H9 (cell line): ENCODE results near the gene ITGAX. TPM values are rescaled to one million over a fixed set of nuclear protein-coding genes. Genes with fewer than 3 reads are reported as not detected.

ENCODE experiments used
- DNase-seq: peaks from one replicate; pipeline ENCODE4 v3.0.0-alpha.2; 2017
- H2AFZ ChIP-seq: one replicate; pipeline ENCODE4 v1.6.1; 2013; ENCODE audit warnings: mild to moderate bottlenecking, low read length, control low read depth, moderate library complexity
- H2AK5ac ChIP-seq: 2 replicates; pipeline ENCODE4 v1.6.1; 2013; ENCODE audit warnings: low read length, control low read depth, mixed read lengths; ENCODE audit not compliant: insufficient read length
- H2BK120ac ChIP-seq: one replicate; pipeline ENCODE4 v1.6.1; 2013; ENCODE audit warnings: low read depth, mild to moderate bottlenecking, low read length, control low read depth, inconsistent platforms; ENCODE audit not compliant: poor library complexity, severe bottlenecking
- H2BK12ac ChIP-seq: 2 replicates; pipeline ENCODE4 v1.6.1; 2013; ENCODE audit warnings: low read length, control low read depth, mixed read lengths, low read depth; ENCODE audit not compliant: insufficient read length
- H2BK15ac ChIP-seq: 2 replicates; pipeline ENCODE4 v1.6.1; 2013; ENCODE audit warnings: low read depth, low read length, control low read depth
- H2BK20ac ChIP-seq: one replicate; pipeline ENCODE4 v1.6.1; 2013; ENCODE audit warnings: low read depth, mild to moderate bottlenecking, low read length, control low read depth, inconsistent platforms; ENCODE audit not compliant: poor library complexity, severe bottlenecking
- H2BK5ac ChIP-seq: 2 replicates; pipeline ENCODE4 v1.6.1; 2013; ENCODE audit warnings: low read length, control low read depth, mixed read lengths; ENCODE audit not compliant: insufficient read length
- H3K14ac ChIP-seq: 2 replicates; pipeline ENCODE4 v1.6.1; 2013; ENCODE audit warnings: low read length, control low read depth; ENCODE audit not compliant: insufficient read depth
- H3K18ac ChIP-seq: 2 replicates; pipeline ENCODE4 v1.6.1; 2013; ENCODE audit warnings: low read depth, mild to moderate bottlenecking, mixed read lengths, low read length, control low read depth; ENCODE audit not compliant: insufficient read length
- H3K23ac ChIP-seq: 2 replicates; pipeline ENCODE4 v1.6.1; 2013; ENCODE audit warnings: low read length, control low read depth, mixed read lengths, low read depth; ENCODE audit not compliant: insufficient read length
- H3K23me2 ChIP-seq: 2 replicates; pipeline ENCODE4 v1.6.1; 2013; ENCODE audit warnings: low read depth, mild to moderate bottlenecking, mixed read lengths, low read length, control low read depth; ENCODE audit not compliant: insufficient read length, poor library complexity, severe bottlenecking
- H3K27ac ChIP-seq: 2 replicates; pipeline ENCODE4 v1.5.1; 2013; ENCODE audit warnings: low read length, control low read depth, mixed read lengths, low read depth; ENCODE audit not compliant: insufficient read length
- H3K27me3 ChIP-seq: 2 replicates; pipeline ENCODE4 v1.6.1; 2013; ENCODE audit warnings: low read length, control low read depth, inconsistent platforms; ENCODE audit not compliant: insufficient read depth
- H3K4ac ChIP-seq: 2 replicates; pipeline ENCODE4 v1.6.1; 2013; ENCODE audit warnings: low read depth, mild to moderate bottlenecking, control low read depth, inconsistent platforms, low read length, moderate library complexity
- H3K4me1 ChIP-seq: 2 replicates; pipeline ENCODE4 v1.6.1; 2013; ENCODE audit warnings: low read length, control low read depth, inconsistent platforms; ENCODE audit not compliant: insufficient read depth
- H3K4me2 ChIP-seq: 2 replicates; pipeline ENCODE4 v1.6.1; 2013; ENCODE audit warnings: low read length, control low read depth, mixed read lengths; ENCODE audit not compliant: insufficient read length, insufficient read depth
- H3K56ac ChIP-seq: 2 replicates; pipeline ENCODE4 v1.6.1; 2013; ENCODE audit warnings: low read depth, mild to moderate bottlenecking, mixed read lengths, low read length, control low read depth; ENCODE audit not compliant: insufficient read length
- H3K79me1 ChIP-seq: 2 replicates; pipeline ENCODE4 v1.6.1; 2013; ENCODE audit warnings: low read depth, mild to moderate bottlenecking, moderate library complexity, low read length, control low read depth, inconsistent platforms; ENCODE audit not compliant: insufficient read depth, poor library complexity, severe bottlenecking
- H3K79me2 ChIP-seq: 2 replicates; pipeline ENCODE4 v1.6.1; 2013; ENCODE audit warnings: low read length, control low read depth, inconsistent platforms; ENCODE audit not compliant: insufficient read depth
- H3K9ac ChIP-seq: 2 replicates; pipeline ENCODE4 v1.6.1; 2013; ENCODE audit warnings: low read length, control low read depth, mixed read lengths; ENCODE audit not compliant: insufficient read length; ENCODE audit errors: extremely low read depth
- H3K9me3 ChIP-seq: one replicate; pipeline ENCODE4 v1.6.1; 2013; ENCODE audit warnings: low read depth, low read length, inconsistent platforms; ENCODE audit not compliant: control insufficient read depth
- H3T11ph ChIP-seq: one replicate; pipeline ENCODE4 v1.6.1; 2013; ENCODE audit warnings: mild to moderate bottlenecking, low read length, control low read depth, inconsistent platforms
- H4K20me1 ChIP-seq: one replicate; pipeline ENCODE4 v1.6.1; 2013; ENCODE audit not compliant: control insufficient read depth, insufficient read length, insufficient read depth
- H4K5ac ChIP-seq: 2 replicates; pipeline ENCODE4 v1.6.1; 2013; ENCODE audit warnings: low read depth, mild to moderate bottlenecking, mixed read lengths, low read length, control low read depth; ENCODE audit not compliant: insufficient read length
- H4K8ac ChIP-seq: replicated peaks from 2 replicates; pipeline ENCODE4 v1.6.1; 2013; ENCODE audit warnings: low read length, control low read depth, mixed read lengths, low read depth; ENCODE audit not compliant: insufficient read length
- H4K91ac ChIP-seq: 2 replicates; pipeline ENCODE4 v1.6.1; 2013; ENCODE audit warnings: low read depth, mild to moderate bottlenecking, moderate library complexity, mixed read lengths, low read length, control low read depth; ENCODE audit not compliant: insufficient read length
- H3K27ac Mint-ChIP-seq, 3 experiments: 2 replicates in 2 of 3; 3 replicates in 1 of 3; pipeline ENCODE4 v1.8.0; 2020 to 2021; ENCODE audit warnings: mixed read lengths in 3 of 3, mild to moderate bottlenecking in 1 of 3, moderate library complexity in 1 of 3
- H3K27me3 Mint-ChIP-seq: 2 replicates; pipeline ENCODE4 v1.8.0; 2021; ENCODE audit warnings: low read depth, mild to moderate bottlenecking, moderate library complexity, mixed read lengths
- H3K36me3 Mint-ChIP-seq, 3 experiments: 2 replicates in 2 of 3; 3 replicates in 1 of 3; pipeline ENCODE4 v1.8.0; 2020 to 2021; ENCODE audit warnings: low read depth in 3 of 3, mixed read lengths in 3 of 3; ENCODE audit not compliant: insufficient read depth in 1 of 3
- H3K4me1 Mint-ChIP-seq, 2 experiments: 2 replicates each; pipeline ENCODE4 v1.8.0; 2020; ENCODE audit warnings: mixed read lengths in 2 of 2
- H3K4me3 Mint-ChIP-seq, 2 experiments: 2 replicates in 1 of 2; 3 replicates in 1 of 2; pipeline ENCODE4 v1.8.0; 2020 to 2021; ENCODE audit warnings: mild to moderate bottlenecking in 2 of 2, mixed read lengths in 2 of 2, moderate library complexity in 1 of 2
- H3K9me3 Mint-ChIP-seq, 2 experiments: 2 replicates in 1 of 2; 3 replicates in 1 of 2; pipeline ENCODE4 v1.8.0; 2020; ENCODE audit warnings: mild to moderate bottlenecking in 2 of 2, mixed read lengths in 2 of 2, moderate library complexity in 1 of 2
- CTCF ChIP-seq: fragments of 200-600 bp; sonication (generic); conservative IDR thresholded peaks from 3 replicates; pipeline ENCODE4 v1.8.0; 2021; ENCODE audit warnings: antibody characterized with exemption, mild to moderate bottlenecking
- WGBS: extraction: QIAGEN DNeasy Blood & Tissue Kit; methylation state at CpG from one replicate; pipeline ENCODE4 v1.1.7; 2013; ENCODE audit warnings: missing lambda C conversion rate, low lambda C conversion rate, mixed read lengths; ENCODE audit not compliant: insufficient read length; ENCODE audit errors: extremely low coverage; 5-methylcytosine and 5-hydroxymethylcytosine counted together
- total RNA-seq: library from RNA; stranded (reverse); gene quantifications from 2 replicates; pipeline ENCODE4 v1.2.1, GENCODE V29; 2021

The ITGAX gene
- total RNA-seq, 1 experiment from 2014 or later = 0.28 TPM

GRCh38 chr16:31375231-31375630 lies 20.3 kb downstream of the ITGAX start:
- Histone ChIP-seq H4K8ac (no peak overlapping the region), H4K20me1 (no peaks in the 10 kb centered on the region), H3T11ph (no peak overlapping the region), H3K27ac (no peak overlapping the region), H2BK20ac (no peak overlapping the region), H3K23ac (no peak overlapping the region), H2BK5ac (no peak overlapping the region), H2BK120ac (no peak overlapping the region), H3K9me3 (no peaks in the 10 kb centered on the region), H2AFZ (no peak overlapping the region), H3K9ac (no peak overlapping the region), H2BK12ac (no peak overlapping the region), H4K91ac (no peak overlapping the region), H3K4me1 (no peaks in the 10 kb centered on the region), H3K14ac (no peak overlapping the region), H3K4me2 (no peak overlapping the region), H3K4ac (no peak overlapping the region), H2BK15ac (no peak overlapping the region), H3K18ac (no peak overlapping the region), H3K23me2 (no peaks in the 10 kb centered on the region), H3K56ac (no peak overlapping the region), H3K27me3 (no peaks in the 10 kb centered on the region), H3K79me2 (no peaks in the 10 kb centered on the region), H2AK5ac (no peak overlapping the region), H4K5ac (no peak overlapping the region), H3K79me1 (no peaks in the 10 kb centered on the region)
- WGBS = no CpG with 5 or more reads among the region's 5 CpGs
- no peak for TF ChIP-seq CTCF
- Mint-ChIP-seq H3K4me1 (0 out of 4 replicates have a peak, but pooled peaks cover 0 to 3% of the 10 kb centered on the region in 2 experiments), H3K27me3 (peaks cover 21% of the 10 kb centered on the region), H3K9me3 (peaks cover 7% of the 10 kb centered on the region in 2 experiments), H3K36me3 (no peaks in the 10 kb centered on the region), H3K4me3 (no peak overlapping the region), H3K27ac (no peak overlapping the region; a peak in 1 of 7 replicates)
- DNase-seq = no peak
